Globus pallidus (tissue), 1 donor: Measurements from ENCODE around the gene DNAH1.

Experiments used
- DNase-seq: peaks from one replicate; pipeline ENCODE4 v3.0.0-alpha.2; 2015; ENCODE audit warnings: low spot score

Gene DNAH1

GRCh38 chr3:52290596-52291507, 25.3 kb upstream of the DNAH1 start:
- DNase-seq = no peak

- no peak for DNase-seq
Measured at GRCh38 chr3:52291508-52292181, 24.5 kb upstream of the DNAH1 start.

GRCh38 chr3:52292247-52293065, 23.7 kb upstream of the DNAH1 start:
- DNase-seq = no peak

DNA sequence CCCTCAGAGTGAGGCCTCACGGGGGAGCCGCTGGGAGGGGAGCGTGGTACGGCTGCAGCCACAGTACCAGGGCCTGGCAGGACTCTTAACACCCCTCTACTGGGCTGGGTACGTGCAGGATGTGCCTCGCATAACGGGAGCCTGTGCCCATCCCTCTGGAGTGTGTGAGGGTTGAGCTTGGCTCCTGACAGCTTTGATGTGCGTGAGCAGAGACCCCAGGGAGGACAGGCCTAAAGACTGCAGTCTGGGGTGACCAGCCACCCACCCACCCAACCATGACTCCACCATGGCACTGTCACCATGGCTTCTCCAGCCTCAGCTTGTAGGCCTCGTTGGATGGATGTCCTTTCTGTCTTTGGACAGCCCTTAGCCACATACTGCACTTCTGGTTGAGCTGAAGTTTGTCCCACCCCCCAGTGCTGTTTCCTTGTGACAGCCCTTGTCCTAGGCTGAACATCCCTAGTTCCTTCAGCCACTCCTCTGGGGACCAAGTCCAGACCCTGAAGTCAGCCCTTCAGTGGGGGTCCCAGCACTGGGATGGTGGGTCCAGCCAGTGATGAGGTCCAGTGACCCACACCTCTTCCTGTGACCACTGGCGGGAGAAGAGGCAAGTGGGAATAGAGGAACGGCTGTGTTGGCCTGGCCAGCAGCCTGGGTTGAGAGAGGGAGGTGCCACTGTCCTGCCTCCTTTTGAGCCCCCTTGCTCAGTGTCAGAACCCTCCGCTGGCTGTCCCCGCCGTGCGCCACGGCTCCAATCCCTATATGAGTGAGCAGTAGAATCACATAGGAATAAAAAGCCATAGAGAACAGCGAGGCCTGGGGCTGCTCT, 22.4 kb upstream of the DNAH1 start:
- no peak for DNase-seq

GRCh38 chr3:52294320-52295150, 21.6 kb upstream of the DNAH1 start:
- DNase-seq = no peak

- no peak for DNase-seq
Measured at GRCh38 chr3:52295671-52296208, 20.4 kb upstream of the DNAH1 start.

DNA sequence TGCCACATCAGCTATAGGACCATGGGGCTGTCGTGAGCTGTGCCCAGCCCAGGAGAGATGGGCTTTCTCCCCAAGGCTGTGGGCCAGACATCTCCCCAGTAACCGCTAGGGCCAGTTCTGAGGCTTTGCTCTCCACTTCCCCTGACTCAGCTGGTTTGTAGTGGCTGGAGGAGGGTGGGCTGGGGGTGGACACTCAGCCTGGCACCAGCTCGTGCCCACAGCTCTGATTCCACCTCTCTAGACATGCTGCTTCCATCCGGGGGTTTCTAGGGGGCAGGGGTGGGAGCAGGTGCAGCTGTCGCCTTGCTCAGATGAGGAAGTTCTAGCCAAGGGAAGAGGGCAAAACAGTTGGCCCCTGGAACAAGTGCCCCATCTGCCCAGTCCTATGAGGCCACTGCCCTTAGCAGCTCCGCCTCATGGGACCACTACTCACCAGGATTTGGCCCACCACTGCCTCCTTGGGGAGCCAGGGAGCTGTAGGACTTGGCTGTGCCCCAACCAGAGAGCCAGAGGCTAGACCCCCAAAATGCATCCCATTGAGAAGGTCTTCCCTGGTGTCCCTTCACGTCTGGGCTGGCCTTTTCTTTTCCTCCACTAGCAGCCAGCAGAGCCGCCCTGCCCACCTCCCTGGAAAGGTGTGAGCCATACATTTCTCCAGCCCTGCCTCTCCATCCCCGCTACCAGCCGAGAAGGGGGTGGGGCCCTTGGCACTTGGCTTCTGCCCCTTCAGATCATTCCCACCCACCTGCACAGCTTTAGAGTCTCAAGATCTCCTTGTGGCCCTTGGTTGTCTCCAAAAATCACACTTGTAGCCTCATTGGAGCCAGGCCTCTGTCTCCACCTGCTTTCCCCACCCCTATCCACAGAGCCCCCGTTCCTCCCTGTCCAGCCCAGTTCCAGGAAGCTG, 18.6 kb upstream of the DNAH1 start:
- no peak for DNase-seq

DNA sequence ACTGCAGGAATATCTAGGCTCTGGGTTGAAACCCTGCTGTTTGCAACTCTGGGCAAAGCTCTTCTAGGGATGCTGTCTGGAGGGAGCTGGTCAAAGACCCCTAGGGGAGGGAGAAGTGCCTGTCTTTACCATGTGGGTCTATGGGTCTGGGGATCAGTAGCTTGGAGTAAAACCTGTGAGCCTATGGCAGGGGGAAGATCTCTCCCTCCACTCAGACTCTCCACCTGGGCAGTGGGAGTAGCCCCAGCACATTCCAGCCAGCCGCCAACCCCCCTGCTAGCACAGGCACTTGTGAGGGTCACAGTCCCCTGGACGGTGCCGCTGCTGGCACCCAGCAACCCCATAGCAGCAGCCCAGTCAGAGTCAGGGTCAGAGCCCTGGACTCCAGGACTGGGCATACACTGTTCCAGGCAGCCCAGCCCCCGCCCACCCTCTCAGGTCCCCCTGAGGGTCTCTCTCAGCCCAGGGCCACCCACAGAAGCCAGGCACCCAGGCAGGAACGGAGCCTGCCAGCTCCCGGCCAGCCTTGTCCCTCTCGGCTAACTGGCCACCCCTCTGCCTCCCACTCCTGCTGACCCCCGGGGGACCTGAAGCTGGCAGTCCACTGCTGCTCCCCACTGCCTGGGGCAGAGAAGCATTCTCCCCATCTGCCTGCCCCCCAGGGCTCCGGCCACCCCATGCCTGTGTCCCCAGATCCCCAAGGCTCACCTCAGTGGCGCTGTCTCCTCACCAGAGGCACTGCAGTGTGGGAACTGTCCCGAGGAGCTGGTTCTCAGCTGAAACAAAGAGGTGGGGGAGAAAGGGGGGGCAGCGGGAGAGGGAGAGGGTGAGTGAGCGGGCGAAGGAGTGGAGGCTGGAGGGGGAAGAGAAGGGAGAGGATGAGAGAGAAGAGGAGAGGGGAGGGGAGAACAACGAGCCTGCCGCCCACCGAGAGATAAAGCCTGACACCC, 17.7 kb upstream of the DNAH1 start:
- DNase-seq = no peak

DNA sequence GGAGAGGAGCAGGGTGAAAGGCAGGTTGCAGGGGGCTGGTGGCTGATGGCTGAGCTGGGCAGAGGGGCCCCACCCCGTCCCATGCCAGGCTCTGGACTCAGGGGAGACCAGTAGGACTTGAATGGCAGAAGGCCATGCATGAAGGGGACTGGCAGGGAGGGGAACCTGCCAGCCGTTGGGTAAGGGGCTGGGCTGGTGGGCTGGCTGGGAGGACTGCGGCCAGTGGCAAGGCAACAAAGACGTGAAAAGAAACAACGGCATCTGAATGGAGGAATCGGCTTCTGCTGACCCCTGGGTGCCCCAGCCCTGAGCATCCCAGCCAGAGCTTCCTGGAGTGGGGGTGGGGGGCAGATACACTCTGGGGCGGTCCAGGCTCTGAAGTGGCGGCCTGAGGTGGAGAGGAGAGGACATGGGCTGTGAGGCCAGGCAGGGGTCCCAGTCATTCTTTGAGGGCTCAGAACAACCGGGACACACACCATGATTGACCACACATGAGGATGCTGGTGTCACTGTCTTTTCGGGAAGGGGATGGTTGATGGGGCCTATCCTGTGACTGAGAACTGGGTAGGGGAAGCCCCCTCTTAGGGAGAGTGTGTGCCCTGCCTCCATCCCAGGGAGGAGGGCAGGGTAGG, 16.8 kb upstream of the DNAH1 start:
- DNase-seq = no peak

DNA sequence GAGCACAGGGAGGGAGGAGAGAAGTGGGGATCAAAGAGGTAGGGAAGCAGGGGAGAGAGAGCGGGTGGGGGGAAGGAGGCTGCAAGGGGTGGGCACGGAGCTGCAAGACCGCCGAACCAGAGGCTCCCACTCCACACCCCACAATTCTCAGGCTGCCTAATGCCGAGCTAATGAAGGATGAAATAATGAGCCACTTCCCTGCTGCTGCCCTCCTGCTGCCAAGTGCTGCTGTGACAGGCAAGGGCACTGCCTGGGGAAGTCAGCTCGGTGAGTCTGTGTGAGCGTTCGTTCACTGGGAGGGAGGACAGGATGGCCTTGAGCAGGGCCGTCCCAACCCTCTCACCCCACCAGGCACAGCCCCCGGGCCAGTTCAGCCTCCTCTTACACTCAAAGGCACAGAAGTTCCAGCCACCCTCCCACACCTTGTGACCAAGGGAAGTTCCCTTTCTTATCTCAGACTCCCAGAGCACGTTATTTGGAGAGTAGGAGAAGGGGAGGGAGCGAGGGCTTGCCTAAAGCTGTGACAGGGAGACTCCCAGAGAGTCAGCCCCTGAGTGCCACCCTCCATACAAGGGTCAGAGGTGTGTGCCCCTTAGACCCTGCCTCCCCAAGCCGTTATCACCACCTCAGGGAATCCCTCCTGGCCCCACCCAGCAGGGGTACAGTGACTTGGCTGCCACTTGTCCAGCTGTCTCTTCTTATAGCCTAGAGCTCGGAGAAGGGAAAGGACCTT, 16.1 kb upstream of the DNAH1 start:
- DNase-seq = no peak

- no peak for DNase-seq
Measured at GRCh38 chr3:52302426-52303145, 13.5 kb upstream of the DNAH1 start.

DNA sequence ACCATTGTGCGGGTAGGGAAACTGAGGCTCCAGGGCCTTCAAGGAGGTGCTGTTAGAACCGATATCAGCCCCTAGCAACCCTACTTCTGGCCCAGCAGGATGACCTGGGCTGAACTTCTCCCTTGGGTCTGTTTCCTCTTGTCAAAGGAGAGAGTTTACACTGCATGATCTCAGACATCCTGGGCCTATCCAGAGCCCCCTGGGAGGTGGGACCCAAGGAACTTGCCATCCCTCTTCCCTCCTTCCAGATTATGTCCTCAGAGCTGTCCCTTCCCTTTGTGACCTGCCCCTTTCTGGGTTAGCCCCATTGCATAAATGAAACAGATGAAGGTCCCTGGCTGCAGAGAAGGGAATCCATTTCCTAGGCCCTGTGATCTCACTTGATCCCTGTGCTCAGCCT, 12.3 kb upstream of the DNAH1 start:
- no peak for DNase-seq

- no peak for DNase-seq
Measured at GRCh38 chr3:52305926-52306325, 10.2 kb upstream of the DNAH1 start.

DNA sequence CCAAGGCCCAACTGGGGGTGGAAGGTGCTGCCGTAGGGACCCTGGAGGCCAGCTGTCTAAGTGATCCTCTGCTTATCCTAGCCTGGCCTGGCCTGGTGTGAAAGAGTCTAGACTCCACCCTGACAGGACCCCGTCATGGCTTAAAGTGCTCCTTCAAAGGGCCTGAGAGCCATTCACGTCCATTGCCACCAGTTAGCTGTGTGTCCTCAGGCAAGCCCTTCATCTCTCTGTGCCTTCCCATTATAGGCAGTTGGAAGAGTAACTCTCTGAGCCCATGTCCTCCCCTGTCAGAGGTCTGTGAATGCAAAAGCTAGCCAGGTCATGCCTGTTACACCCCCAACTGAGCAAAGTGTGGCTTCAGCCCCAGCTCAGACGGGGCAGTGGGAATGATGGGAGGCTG, 9.1 kb upstream of the DNAH1 start:
- no peak for DNase-seq

- DNase-seq = no peak
Measured at GRCh38 chr3:52308308-52308707, 7.8 kb upstream of the DNAH1 start.

DNA sequence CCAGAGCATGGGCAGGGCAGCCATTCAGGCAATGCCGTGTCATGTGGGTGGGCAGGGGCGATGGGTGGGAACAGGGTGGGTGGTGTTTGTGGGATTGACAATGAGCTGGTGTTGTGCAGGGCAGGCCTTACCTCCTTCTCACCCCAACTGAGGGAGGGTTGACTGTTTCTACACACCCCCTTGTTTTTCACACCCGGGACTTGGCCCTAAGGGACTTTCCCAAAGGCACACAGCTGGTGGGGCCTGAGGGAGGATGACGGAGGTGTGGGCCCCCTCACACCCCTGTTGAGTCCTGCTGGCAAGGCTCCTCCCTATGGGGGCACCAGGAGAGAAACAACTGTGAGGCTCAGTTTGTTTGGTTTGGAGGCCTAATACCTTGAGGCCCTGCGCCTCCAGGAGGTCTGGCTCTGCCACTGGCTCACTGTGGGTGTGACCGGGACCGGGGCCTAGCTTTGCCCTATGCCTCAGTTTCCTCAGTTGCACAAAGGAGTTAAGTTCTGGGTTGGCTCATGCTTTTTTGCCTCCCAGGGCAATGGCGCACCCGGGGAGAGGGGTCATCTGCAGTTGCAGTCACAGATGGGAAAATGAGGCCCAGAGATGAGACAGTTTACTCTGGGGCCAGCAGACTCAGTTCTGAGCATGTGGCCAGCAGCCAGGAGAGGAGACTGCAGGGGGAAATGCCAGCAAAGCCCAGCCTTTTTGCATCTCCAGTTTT, 5.1 kb upstream of the DNAH1 start:
- DNase-seq = no peak
